Measurements from ENCODE around the gene GBP2. TPM values are rescaled to one million over a fixed set of nuclear protein-coding genes. Genes with fewer than 3 reads are reported as not detected.
"Not testable (repeated sequence)": the region's sequence is repeated elsewhere in the genome, so short reads cannot be mapped to it uniquely, and the experiment has no call there.

Gene GBP2
- total RNA-seq, 1 donor from 2014 or later = 45.9 TPM

- DNase-seq (ENCODE audit: low spot score) = not testable (repeated sequence)
Measured at GRCh38 chr1:89126602-89127565, 970 bp upstream of the GBP2 start.

- no peak for DNase-seq (ENCODE audit: low spot score)
Measured at GRCh38 chr1:89125240-89125912, 538 bp downstream of the GBP2 start.

GRCh38 chr1:89121641-89122040 lies 4.3 kb downstream of the GBP2 start:
- no peak for DNase-seq (ENCODE audit: low spot score)

- no peak for DNase-seq (ENCODE audit: low spot score)
Measured at GRCh38 chr1:89114662-89115061, 11.3 kb downstream of the GBP2 start.

- DNase-seq (ENCODE audit: low spot score) = no peak
Measured at GRCh38 chr1:89112871-89113613, 12.9 kb downstream of the GBP2 start.

GRCh38 chr1:89104687-89105086 lies 21.2 kb downstream of the GBP2 start:
- DNase-seq (ENCODE audit: low spot score) = no peak

- DNase-seq (ENCODE audit: low spot score) = no peak
Measured at GRCh38 chr1:89104147-89104546, 21.8 kb downstream of the GBP2 start.

GRCh38 chr1:89102021-89102420 lies 23.9 kb downstream of the GBP2 start:
- DNase-seq (ENCODE audit: low spot score) = no peak

GRCh38 chr1:89100412-89100811 lies 25.5 kb downstream of the GBP2 start:
- no peak for DNase-seq (ENCODE audit: low spot score)

- DNase-seq (ENCODE audit: low spot score) = no peak
Measured at GRCh38 chr1:89098857-89099256, 27.1 kb downstream of the GBP2 start.

GRCh38 chr1:89095737-89096136 lies 30.2 kb downstream of the GBP2 start:
- no peak for DNase-seq (ENCODE audit: low spot score)

GRCh38 chr1:89089962-89090361 lies 36.0 kb downstream of the GBP2 start:
- DNase-seq (ENCODE audit: low spot score) = no peak

- no peak for DNase-seq (ENCODE audit: low spot score)
Measured at GRCh38 chr1:89088572-89088971, 37.3 kb downstream of the GBP2 start.

- DNase-seq (ENCODE audit: low spot score) = no peak
Measured at GRCh38 chr1:89087241-89087640, 38.7 kb downstream of the GBP2 start.

- no peak for DNase-seq (ENCODE audit: low spot score)
Measured at GRCh38 chr1:89085781-89086180, 40.1 kb downstream of the GBP2 start.

GRCh38 chr1:89081005-89081404 lies 44.9 kb downstream of the GBP2 start:
- no peak for DNase-seq (ENCODE audit: low spot score)

GRCh38 chr1:89080068-89080467 lies 45.8 kb downstream of the GBP2 start:
- DNase-seq (ENCODE audit: low spot score) = not testable (repeated sequence)

- not testable (repeated sequence) for DNase-seq (ENCODE audit: low spot score)
Measured at GRCh38 chr1:89072466-89073065, 53.3 kb downstream of the GBP2 start.

GRCh38 chr1:89070509-89070908 lies 55.4 kb downstream of the GBP2 start:
- no peak for DNase-seq (ENCODE audit: low spot score)

- DNase-seq (ENCODE audit: low spot score) = no peak
Measured at GRCh38 chr1:89069951-89070350, 56.0 kb downstream of the GBP2 start.

GRCh38 chr1:89068291-89068690 lies 57.6 kb downstream of the GBP2 start:
- no peak for DNase-seq (ENCODE audit: low spot score)
